SK-N-SH treated with all-trans-retinoic acid at 6 μM for 48 hours (cell line): ENCODE results near the gene SULT2B1.

ENCODE experiments used
- BACH2 ChIP-seq: fragments of 250-450 bp; sonication (Bioruptor Pico); IDR thresholded peaks from 2 replicates; pipeline ENCODE4 v1.9.0; 2021; ENCODE audit warnings: mild to moderate bottlenecking, borderline replicate concordance
- GLIS3 ChIP-seq: fragments of 250-450 bp; sonication (Bioruptor Pico); IDR thresholded peaks from 2 replicates; pipeline ENCODE4 v1.5.0; 2020; ENCODE audit warnings: mild to moderate bottlenecking, moderate library complexity
- OSR1 ChIP-seq: fragments of 250-450 bp; sonication (Bioruptor Pico); IDR thresholded peaks from 2 replicates; pipeline ENCODE4 v1.8.0; 2022; ENCODE audit warnings: moderate library complexity, mild to moderate bottlenecking, inconsistent platforms
- RARB ChIP-seq: fragments of 250-450 bp; sonication (Bioruptor Pico); IDR thresholded peaks from 2 replicates; pipeline ENCODE4 v1.8.0; 2021; ENCODE audit warnings: mild to moderate bottlenecking, moderate library complexity
- TCF4 ChIP-seq: fragments of 250-450 bp; sonication (Bioruptor Pico); IDR thresholded peaks from 2 replicates; pipeline ENCODE4 v1.8.0; 2021; ENCODE audit warnings: mild to moderate bottlenecking, moderate library complexity, borderline replicate concordance
- ZFP30 ChIP-seq: fragments of 450-650 bp; formaldehyde crosslinking; IDR thresholded peaks from 2 replicates; pipeline ENCODE4 v1.5.0; 2022; ENCODE audit warnings: mild to moderate bottlenecking, moderate library complexity

- no peak for TF ChIP-seq TCF4 (CRISPR knock-in tag)
- no peak for TF ChIP-seq RARB (CRISPR knock-in tag)
- TF ChIP-seq OSR1 = no peak
- TF ChIP-seq BACH2 = no peak
- no peak for TF ChIP-seq ZFP30 (CRISPR knock-in tag)
- TF ChIP-seq GLIS3 = no peak
Measured at GRCh38 chr19:48518207-48518606, 33.8 kb upstream of the SULT2B1 start.
